GM06990 (cell line): ENCODE results near the gene PHKB.

Source experiments
- DNase-seq: peaks from one replicate; pipeline ENCODE4 v3.0.0-alpha.2; 2011; ENCODE audit not compliant: insufficient read length; ENCODE audit errors: extremely low read depth
- H3K27me3 ChIP-seq: replicated peaks from 2 replicates; pipeline ENCODE4 v1.6.0; 2011; ENCODE audit warnings: low read length; ENCODE audit not compliant: control insufficient read depth, insufficient read depth
- H3K36me3 ChIP-seq: 2 replicates; pipeline ENCODE4 v1.5.1; 2011; ENCODE audit warnings: low read length; ENCODE audit not compliant: control insufficient read depth, insufficient read depth
- H3K4me3 ChIP-seq: replicated peaks from 2 replicates; pipeline ENCODE4 v1.5.1; 2011; ENCODE audit warnings: low read depth, mild to moderate bottlenecking, control low read depth, low read length
- CTCF ChIP-seq: IDR thresholded peaks from 2 replicates; pipeline ENCODE4 v1.5.1; 2011; ENCODE audit warnings: low read length, control low read depth, mild to moderate bottlenecking, inconsistent platforms; ENCODE audit not compliant: insufficient read depth, poor library complexity, severe bottlenecking

PHKB gene

GRCh38 chr16:47716571-47716970 lies 255.4 kb downstream of the PHKB start:
- TF ChIP-seq CTCF = no peak
- no peak overlapping the region for H3K4me3 ChIP-seq
- H3K27me3 ChIP-seq = no peaks in the 10 kb centered on the region
- no peak for DNase-seq
- no peaks in the 10 kb centered on the region for H3K36me3 ChIP-seq

- DNase-seq = no peak
- no peak for TF ChIP-seq CTCF
- no peaks in the 10 kb centered on the region for H3K36me3 ChIP-seq
- H3K4me3 ChIP-seq = no peak overlapping the region
- no peaks in the 10 kb centered on the region for H3K27me3 ChIP-seq
Observed at GRCh38 chr16:47719713-47720112, 258.6 kb downstream of the PHKB start.

GRCh38 chr16:47721006-47721637 lies 260.0 kb downstream of the PHKB start:
- H3K4me3 ChIP-seq = no peak overlapping the region
- H3K36me3 ChIP-seq = no peaks in the 10 kb centered on the region
- no peaks in the 10 kb centered on the region for H3K27me3 ChIP-seq
- no peak for TF ChIP-seq CTCF
- no peak for DNase-seq

- no peak for DNase-seq
- H3K27me3 ChIP-seq = no peaks in the 10 kb centered on the region; the same call in 1 of the 2 replicates
- no peak overlapping the region for H3K4me3 ChIP-seq
- no peak for TF ChIP-seq CTCF
- H3K36me3 ChIP-seq = no peaks in the 10 kb centered on the region
Observed at GRCh38 chr16:47722046-47722445, 260.9 kb downstream of the PHKB start.

- Histone ChIP-seq H3K4me3 (no peak overlapping the region), H3K36me3 (no peaks in the 10 kb centered on the region), H3K27me3 (no peaks in the 10 kb centered on the region; the same call in 1 of the 2 replicates)
- DNase-seq = no peak
- no peak for TF ChIP-seq CTCF
Observed at GRCh38 chr16:47724115-47724785, 263.1 kb downstream of the PHKB start.
